GM12874 (cell line): ENCODE data around the gene KIRREL3.

ENCODE experiments used
- TF ChIP-seq, protein P1 (sequence below): IDR thresholded peaks from 2 replicates; pipeline ENCODE4 v1.5.1; 2011; ENCODE audit warnings: low read depth, mild to moderate bottlenecking, control low read depth, low read length, moderate library complexity; ENCODE audit not compliant: insufficient read depth

The KIRREL3 gene

DNA sequence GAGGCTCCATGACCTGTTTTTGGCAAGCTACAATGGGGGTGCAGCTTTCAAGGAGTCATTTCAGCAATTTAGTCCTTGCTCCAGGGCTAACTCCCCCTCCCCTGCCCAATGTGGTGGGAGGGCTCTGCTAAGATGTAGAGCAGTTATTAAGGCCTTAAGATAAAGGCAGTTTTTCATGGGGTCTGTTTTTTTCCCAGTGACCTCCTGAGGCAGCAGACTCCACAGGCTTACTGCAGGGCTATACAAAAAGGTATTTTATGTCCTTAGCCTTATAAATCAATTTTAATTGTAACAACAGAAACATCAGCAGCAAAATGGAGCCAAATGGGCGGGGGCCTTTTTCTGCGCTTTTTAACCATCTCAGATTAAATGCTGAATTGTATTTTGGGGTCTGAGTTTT, 192.3 kb downstream of the KIRREL3 start:
- TF ChIP-seq, protein P1, sequence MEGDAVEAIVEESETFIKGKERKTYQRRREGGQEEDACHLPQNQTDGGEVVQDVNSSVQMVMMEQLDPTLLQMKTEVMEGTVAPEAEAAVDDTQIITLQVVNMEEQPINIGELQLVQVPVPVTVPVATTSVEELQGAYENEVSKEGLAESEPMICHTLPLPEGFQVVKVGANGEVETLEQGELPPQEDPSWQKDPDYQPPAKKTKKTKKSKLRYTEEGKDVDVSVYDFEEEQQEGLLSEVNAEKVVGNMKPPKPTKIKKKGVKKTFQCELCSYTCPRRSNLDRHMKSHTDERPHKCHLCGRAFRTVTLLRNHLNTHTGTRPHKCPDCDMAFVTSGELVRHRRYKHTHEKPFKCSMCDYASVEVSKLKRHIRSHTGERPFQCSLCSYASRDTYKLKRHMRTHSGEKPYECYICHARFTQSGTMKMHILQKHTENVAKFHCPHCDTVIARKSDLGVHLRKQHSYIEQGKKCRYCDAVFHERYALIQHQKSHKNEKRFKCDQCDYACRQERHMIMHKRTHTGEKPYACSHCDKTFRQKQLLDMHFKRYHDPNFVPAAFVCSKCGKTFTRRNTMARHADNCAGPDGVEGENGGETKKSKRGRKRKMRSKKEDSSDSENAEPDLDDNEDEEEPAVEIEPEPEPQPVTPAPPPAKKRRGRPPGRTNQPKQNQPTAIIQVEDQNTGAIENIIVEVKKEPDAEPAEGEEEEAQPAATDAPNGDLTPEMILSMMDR: no peak

GRCh38 chr11:126805870-126806269, 194.7 kb downstream of the KIRREL3 start:
- TF ChIP-seq, protein P1: no peak

- TF ChIP-seq, protein P1: no peak
Observed at GRCh38 chr11:126804363-126804762, 196.2 kb downstream of the KIRREL3 start.

DNA sequence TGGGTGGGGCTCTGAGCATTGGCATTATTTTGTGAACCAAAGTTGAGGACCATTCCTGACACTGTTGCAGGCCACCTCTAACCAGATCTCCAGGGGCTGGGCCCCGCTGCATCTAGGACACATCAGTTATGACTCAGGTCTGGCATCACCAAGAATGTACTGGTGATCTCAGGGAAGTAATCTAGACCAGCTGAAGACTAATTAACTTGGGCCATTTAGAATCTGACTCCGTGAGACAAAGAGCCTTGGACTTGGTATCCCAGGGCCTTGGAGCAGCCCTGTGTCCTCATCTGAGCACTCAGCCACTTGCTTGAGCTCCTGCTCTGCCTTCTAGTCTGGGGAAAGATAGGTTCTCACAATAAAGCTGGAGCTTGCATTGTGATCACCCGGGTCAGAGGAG, 200.6 kb downstream of the KIRREL3 start:
- TF ChIP-seq, protein P1: no peak

GRCh38 chr11:126797457-126798169, 203.0 kb downstream of the KIRREL3 start:
- TF ChIP-seq, protein P1: no peak

GRCh38 chr11:126793596-126793995, 207.0 kb downstream of the KIRREL3 start:
- TF ChIP-seq, protein P1: no peak

GRCh38 chr11:126791991-126792390, 208.6 kb downstream of the KIRREL3 start:
- TF ChIP-seq, protein P1: no peak

DNA sequence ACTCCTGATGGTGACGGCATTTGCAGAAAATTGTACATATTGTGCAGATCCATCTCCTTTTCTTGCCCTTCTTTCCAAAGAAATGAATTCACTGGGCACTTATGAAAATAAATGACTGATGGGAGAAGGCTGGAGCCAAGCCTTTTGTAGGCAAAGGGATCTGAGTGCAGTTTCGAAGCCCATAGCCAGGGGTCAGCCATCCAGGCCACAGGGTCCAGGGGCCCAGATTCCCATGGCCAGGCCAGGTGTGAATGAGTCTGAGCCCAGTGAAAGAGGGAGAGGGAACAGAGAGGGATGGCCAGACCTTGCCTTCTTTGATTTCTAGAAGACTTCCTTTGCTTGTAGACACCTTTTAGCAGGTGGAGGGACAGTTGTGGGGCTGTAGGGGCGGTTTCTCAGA, 209.1 kb downstream of the KIRREL3 start:
- TF ChIP-seq, protein P1: no peak
